ENCODE data around the gene DPAGT1.

DPAGT1 gene

GRCh38 chr11:119115484-119116234, 14.0 kb upstream of the DPAGT1 start:
- 89% methylated on average over 24 of the region's 24 CpGs for WGBS
- no peaks in the 10 kb centered on the region; the same call in 1 of the 2 replicates for H3K36me3 ChIP-seq (ENCODE audit: insufficient read depth, low read length)
- H3K4me3 ChIP-seq (ENCODE audit: low read length), result no peak overlapping the region
- no peak overlapping the region for H3K27ac ChIP-seq (ENCODE audit: low read depth, low read length)
- peaks cover 3% of the 10 kb centered on the region; the same call in 1 of the 2 replicates for H3K4me1 ChIP-seq (ENCODE audit: insufficient read depth, low read length)
- no peaks in the 10 kb centered on the region for H3K27me3 ChIP-seq (ENCODE audit: insufficient read depth, low read length)
- no peak overlapping the region for H3K9ac ChIP-seq (ENCODE audit: low read depth, low read length)
- no peaks in the 10 kb centered on the region for H3K9me3 ChIP-seq (ENCODE audit: insufficient read depth, low read depth, low read length)

GRCh38 chr11:119114351-119114750, 12.7 kb upstream of the DPAGT1 start:
- Histone ChIP-seq H3K9me3 (ENCODE audit: insufficient read depth, low read depth, low read length) (no peaks in the 10 kb centered on the region), H3K9ac (ENCODE audit: low read depth, low read length) (no peak overlapping the region), H3K4me1 (ENCODE audit: insufficient read depth, low read length) (peaks cover 3% of the 10 kb centered on the region; the same call in 1 of the 2 replicates), H3K36me3 (ENCODE audit: insufficient read depth, low read length) (no peaks in the 10 kb centered on the region; the same call in 1 of the 2 replicates), H3K27me3 (ENCODE audit: insufficient read depth, low read length) (no peaks in the 10 kb centered on the region), H3K4me3 (ENCODE audit: low read length) (no peak overlapping the region), H3K27ac (ENCODE audit: low read depth, low read length) (no peak overlapping the region)
- WGBS, result 89% methylated on average over 5 of the region's 5 CpGs

GRCh38 chr11:119113716-119114115, 12.1 kb upstream of the DPAGT1 start:
- Histone ChIP-seq H3K9ac (ENCODE audit: low read depth, low read length) (no peak overlapping the region), H3K4me3 (ENCODE audit: low read length) (no peak overlapping the region), H3K9me3 (ENCODE audit: insufficient read depth, low read depth, low read length) (no peaks in the 10 kb centered on the region), H3K36me3 (ENCODE audit: insufficient read depth, low read length) (no peaks in the 10 kb centered on the region; the same call in 1 of the 2 replicates), H3K27me3 (ENCODE audit: insufficient read depth, low read length) (peaks cover 6% of the 10 kb centered on the region), H3K27ac (ENCODE audit: low read depth, low read length) (no peak overlapping the region), H3K4me1 (ENCODE audit: insufficient read depth, low read length) (peaks cover 4% of the 10 kb centered on the region; the same call in 1 of the 2 replicates)
- 92% methylated on average over 9 of the region's 9 CpGs for WGBS

GRCh38 chr11:119112314-119113020, 10.8 kb upstream of the DPAGT1 start:
- Histone ChIP-seq H3K27me3 (ENCODE audit: insufficient read depth, low read length) (peaks cover 18% of the 10 kb centered on the region), H3K4me3 (ENCODE audit: low read length) (no peak overlapping the region), H3K9me3 (ENCODE audit: insufficient read depth, low read depth, low read length) (no peaks in the 10 kb centered on the region), H3K4me1 (ENCODE audit: insufficient read depth, low read length) (peaks cover 9% of the 10 kb centered on the region; the same call in 1 of the 2 replicates), H3K9ac (ENCODE audit: low read depth, low read length) (no peak overlapping the region), H3K27ac (ENCODE audit: low read depth, low read length) (no peak overlapping the region), H3K36me3 (ENCODE audit: insufficient read depth, low read length) (no peaks in the 10 kb centered on the region; the same call in 1 of the 2 replicates)
- WGBS, result 90% methylated on average over 12 of the region's 12 CpGs

- no peaks in the 10 kb centered on the region; the same call in 1 of the 2 replicates for H3K36me3 ChIP-seq (ENCODE audit: insufficient read depth, low read length)
- H3K4me3 ChIP-seq (ENCODE audit: low read length), result no peak overlapping the region
- H3K9me3 ChIP-seq (ENCODE audit: insufficient read depth, low read depth, low read length), result no peaks in the 10 kb centered on the region
- H3K27ac ChIP-seq (ENCODE audit: low read depth, low read length), result no peak overlapping the region
- WGBS, result 93% methylated on average over 11 of the region's 11 CpGs
- peaks cover 14% of the 10 kb centered on the region for H3K4me1 ChIP-seq (ENCODE audit: insufficient read depth, low read length)
- peaks cover 18% of the 10 kb centered on the region for H3K27me3 ChIP-seq (ENCODE audit: insufficient read depth, low read length)
- no peak overlapping the region for H3K9ac ChIP-seq (ENCODE audit: low read depth, low read length)
These were observed 9.8 kb upstream of the DPAGT1 start for GRCh38 chr11:119111361-119111925.

GRCh38 chr11:119110439-119110838, 8.8 kb upstream of the DPAGT1 start:
- H3K36me3 ChIP-seq (ENCODE audit: insufficient read depth, low read length), result no peaks in the 10 kb centered on the region; the same call in 1 of the 2 replicates
- H3K27ac ChIP-seq (ENCODE audit: low read depth, low read length), result no peak overlapping the region
- H3K9ac ChIP-seq (ENCODE audit: low read depth, low read length), result no peak overlapping the region
- H3K4me1 ChIP-seq (ENCODE audit: insufficient read depth, low read length), result peaks cover 19% of the 10 kb centered on the region
- H3K27me3 ChIP-seq (ENCODE audit: insufficient read depth, low read length), result peaks cover 18% of the 10 kb centered on the region
- no peaks in the 10 kb centered on the region for H3K9me3 ChIP-seq (ENCODE audit: insufficient read depth, low read depth, low read length)
- 90% methylated on average over 10 of the region's 10 CpGs for WGBS
- no peak overlapping the region for H3K4me3 ChIP-seq (ENCODE audit: low read length)

- Histone ChIP-seq H3K27me3 (ENCODE audit: insufficient read depth, low read length) (peaks cover 18% of the 10 kb centered on the region), H3K27ac (ENCODE audit: low read depth, low read length) (no peak overlapping the region), H3K9ac (ENCODE audit: low read depth, low read length) (no peak overlapping the region), H3K4me3 (ENCODE audit: low read length) (no peak overlapping the region), H3K4me1 (ENCODE audit: insufficient read depth, low read length) (peaks cover 19% of the 10 kb centered on the region), H3K36me3 (ENCODE audit: insufficient read depth, low read length) (no peaks in the 10 kb centered on the region; the same call in 1 of the 2 replicates), H3K9me3 (ENCODE audit: insufficient read depth, low read depth, low read length) (no peaks in the 10 kb centered on the region)
- WGBS, result 93% methylated on average over 3 of the region's 3 CpGs
These were observed 8.2 kb upstream of the DPAGT1 start for GRCh38 chr11:119109843-119110242.

- peaks cover 18% of the 10 kb centered on the region for H3K27me3 ChIP-seq (ENCODE audit: insufficient read depth, low read length)
- H3K27ac ChIP-seq (ENCODE audit: low read depth, low read length), result no peak overlapping the region
- H3K4me3 ChIP-seq (ENCODE audit: low read length), result peak overlapping the region; percentile 62; the same call in 1 of the 2 replicates
- H3K4me1 ChIP-seq (ENCODE audit: insufficient read depth, low read length), result peaks cover 19% of the 10 kb centered on the region
- H3K9ac ChIP-seq (ENCODE audit: low read depth, low read length), result no peak overlapping the region
- WGBS, result over 99% methylated on average over 2 of the region's 2 CpGs
- H3K9me3 ChIP-seq (ENCODE audit: insufficient read depth, low read depth, low read length), result no peaks in the 10 kb centered on the region
- H3K36me3 ChIP-seq (ENCODE audit: insufficient read depth, low read length), result no peaks in the 10 kb centered on the region; the same call in 1 of the 2 replicates
These were observed 7.2 kb upstream of the DPAGT1 start for GRCh38 chr11:119108857-119109221.

- H3K4me3 ChIP-seq (ENCODE audit: low read length), result peak overlapping the region; percentile 62
- peaks cover 15% of the 10 kb centered on the region for H3K4me1 ChIP-seq (ENCODE audit: insufficient read depth, low read length)
- peak overlapping the region; percentile 24; the same call in 1 of the 2 replicates for H3K9ac ChIP-seq (ENCODE audit: low read depth, low read length)
- H3K27me3 ChIP-seq (ENCODE audit: insufficient read depth, low read length), result peaks cover 18% of the 10 kb centered on the region
- no peak overlapping the region for H3K27ac ChIP-seq (ENCODE audit: low read depth, low read length)
- no peaks in the 10 kb centered on the region; the same call in 1 of the 2 replicates for H3K36me3 ChIP-seq (ENCODE audit: insufficient read depth, low read length)
- no peaks in the 10 kb centered on the region for H3K9me3 ChIP-seq (ENCODE audit: insufficient read depth, low read depth, low read length)
- 13% methylated on average over 7 of the region's 8 CpGs for WGBS
These were observed 6.6 kb upstream of the DPAGT1 start for GRCh38 chr11:119108146-119108856.

- peaks cover 18% of the 10 kb centered on the region for H3K27me3 ChIP-seq (ENCODE audit: insufficient read depth, low read length)
- H3K27ac ChIP-seq (ENCODE audit: low read depth, low read length), result no peak overlapping the region
- H3K4me1 ChIP-seq (ENCODE audit: insufficient read depth, low read length), result peaks cover 19% of the 10 kb centered on the region
- H3K4me3 ChIP-seq (ENCODE audit: low read length), result peak overlapping the region; percentile 62
- under 1% methylated on average over 65 of the region's 65 CpGs for WGBS
- no peaks in the 10 kb centered on the region for H3K9me3 ChIP-seq (ENCODE audit: insufficient read depth, low read depth, low read length)
- no peaks in the 10 kb centered on the region; the same call in 1 of the 2 replicates for H3K36me3 ChIP-seq (ENCODE audit: insufficient read depth, low read length)
- peak overlapping the region; percentile 24; the same call in 1 of the 2 replicates for H3K9ac ChIP-seq (ENCODE audit: low read depth, low read length)
These were observed 6.0 kb upstream of the DPAGT1 start for GRCh38 chr11:119107538-119108145.

All from HUES64 (cell line).